ENCODE measurements around the gene GARIN3.

GRCh38 chr5:157148734-157149615, 17.1 kb downstream of the GARIN3 start:
- TF ChIP-seq CTCF (conservative IDR thresholded peaks at IDR 0.05; ENCODE audit: low read length), result peak; percentile 98
- TF ChIP-seq EZH2phosphoT487 (IDR thresholded peaks at IDR 0.05; ENCODE audit: borderline replicate concordance, low read depth, low read length), result no peak

Measured in OCI-LY7 (cell line).